GM21526 (cell line): ENCODE results near the gene ADCY4.
"Not testable (repeated sequence)": the region's sequence is repeated elsewhere in the genome, so short reads cannot be mapped to it uniquely, and the experiment has no call there.

Experiments used
- ATAC-seq: cut with Tn5 transposase; IDR thresholded peaks from one replicate; pipeline ENCODE4 v1.9.1; 2021; ENCODE audit warnings: moderate library complexity; ENCODE audit not compliant: unreplicated experiment, low FRiP score

Gene ADCY4

DNA sequence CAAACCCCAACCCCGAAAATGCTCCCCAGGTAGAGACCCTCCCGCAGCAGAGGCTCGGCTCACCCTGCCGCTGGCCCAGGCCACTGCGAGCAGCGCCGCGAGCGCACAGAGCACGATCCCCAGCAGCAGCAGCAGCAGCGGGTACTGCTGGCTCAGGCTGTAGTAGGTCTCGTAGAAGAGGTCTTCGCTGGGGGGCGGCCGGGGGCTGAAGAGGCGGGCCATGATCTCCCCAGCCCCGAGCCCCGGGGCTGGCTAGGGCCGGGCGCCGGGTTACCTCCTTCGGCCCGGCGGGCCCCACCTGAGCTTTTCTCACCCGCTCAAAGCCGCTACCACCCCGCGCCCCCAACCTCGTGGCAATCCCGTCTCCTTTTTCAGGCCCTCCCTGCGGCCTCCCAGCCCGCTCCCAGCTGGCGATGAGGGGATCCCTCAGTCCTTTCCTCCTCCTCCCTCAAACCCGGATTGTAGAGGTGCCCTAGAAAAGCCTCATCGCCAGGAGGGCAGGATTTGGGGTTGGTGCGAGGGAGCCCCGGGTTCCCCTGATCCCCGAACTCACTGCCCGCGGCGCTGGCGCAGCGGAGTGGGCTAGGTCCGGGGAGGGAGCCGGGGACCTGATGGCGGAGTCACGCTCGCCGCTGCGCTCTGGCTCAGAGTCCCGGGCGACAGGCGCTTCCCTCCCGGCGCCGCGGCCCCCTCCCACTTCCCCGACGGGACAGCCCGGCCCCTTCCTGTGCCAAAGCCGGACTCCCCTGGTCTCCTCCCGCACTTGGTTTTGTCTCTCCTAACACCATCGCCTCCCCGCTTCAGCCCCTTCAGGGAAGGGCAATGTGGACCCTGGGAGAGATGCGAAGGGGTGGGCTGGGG, at the start of gene ADCY4:
Gene ADCY4 (minus strand): TSS at position 641 of the 861 bp plus-strand sequence. CDS start 419 bp downstream, at position 222.
- no peak for ATAC-seq

DNA sequence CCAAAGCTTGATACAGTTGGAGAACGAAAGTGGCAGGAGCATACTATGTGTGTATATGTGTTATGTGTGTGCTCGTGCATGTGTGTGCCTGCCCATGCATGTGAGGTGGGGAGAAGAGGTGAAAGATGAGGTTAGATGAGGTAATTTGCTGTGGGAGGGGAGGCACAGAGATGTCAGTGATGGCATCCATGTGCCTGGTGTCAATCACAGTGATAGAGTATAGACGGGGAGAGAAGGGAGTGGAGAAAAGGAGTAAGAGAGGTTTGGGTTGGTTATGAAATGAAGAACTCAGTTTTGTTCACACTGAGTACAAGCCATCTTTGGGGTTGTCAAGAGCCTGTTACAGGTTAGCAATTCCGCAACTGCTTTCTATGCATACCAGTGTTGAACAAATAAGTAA, 49.3 kb upstream of the ADCY4 start:
- no peak for ATAC-seq

DNA sequence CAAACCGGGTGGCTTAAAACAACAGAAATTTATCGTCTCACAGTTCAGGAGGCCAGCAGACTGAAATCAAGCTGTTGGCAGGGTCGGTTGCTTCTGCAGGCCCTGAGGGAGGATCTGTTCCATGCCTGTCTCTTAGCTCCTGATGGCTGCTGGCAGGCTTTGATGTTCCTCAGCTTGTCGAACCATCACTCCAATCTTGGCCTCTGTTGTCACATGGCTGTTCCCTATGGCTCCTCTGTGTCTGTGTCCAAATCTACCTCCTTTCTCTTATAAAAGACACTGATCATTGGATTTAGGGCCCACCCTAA, 47.1 kb upstream of the ADCY4 start:
- ATAC-seq = no peak

DNA sequence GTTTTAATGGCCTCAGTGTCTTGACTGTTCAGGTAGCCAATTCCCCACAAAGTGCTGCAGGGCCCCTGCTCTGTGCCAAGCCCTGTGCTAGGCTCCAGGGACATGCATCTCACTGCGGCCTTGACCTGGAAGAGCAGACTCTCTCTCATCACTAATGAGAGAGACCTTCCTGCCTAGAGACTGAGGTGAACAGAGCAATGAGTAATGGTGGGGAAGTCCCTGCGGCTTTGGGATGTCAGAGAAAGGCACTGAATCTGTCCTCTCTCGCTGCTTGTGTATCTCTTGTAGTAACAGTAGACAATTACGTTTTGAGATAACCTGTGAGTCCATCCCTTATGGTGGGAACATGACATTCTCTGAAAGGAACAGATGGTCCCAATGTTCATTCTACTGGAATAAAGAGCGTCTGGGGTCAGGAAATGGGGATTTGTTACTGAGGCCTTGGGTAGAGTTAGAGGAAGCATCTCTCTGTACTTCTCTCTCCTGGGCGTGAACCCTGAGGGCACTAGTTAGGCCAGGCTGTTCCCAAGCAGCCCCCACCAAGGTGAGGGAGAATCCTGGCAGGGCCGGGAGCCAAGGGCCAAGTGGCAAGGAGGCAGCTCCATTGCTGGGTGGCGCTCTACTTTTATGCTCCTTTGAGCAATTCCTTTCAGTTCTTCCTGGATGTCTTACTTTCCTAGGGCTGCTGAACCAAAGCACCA, 46.6 kb upstream of the ADCY4 start:
- ATAC-seq = no peak

DNA sequence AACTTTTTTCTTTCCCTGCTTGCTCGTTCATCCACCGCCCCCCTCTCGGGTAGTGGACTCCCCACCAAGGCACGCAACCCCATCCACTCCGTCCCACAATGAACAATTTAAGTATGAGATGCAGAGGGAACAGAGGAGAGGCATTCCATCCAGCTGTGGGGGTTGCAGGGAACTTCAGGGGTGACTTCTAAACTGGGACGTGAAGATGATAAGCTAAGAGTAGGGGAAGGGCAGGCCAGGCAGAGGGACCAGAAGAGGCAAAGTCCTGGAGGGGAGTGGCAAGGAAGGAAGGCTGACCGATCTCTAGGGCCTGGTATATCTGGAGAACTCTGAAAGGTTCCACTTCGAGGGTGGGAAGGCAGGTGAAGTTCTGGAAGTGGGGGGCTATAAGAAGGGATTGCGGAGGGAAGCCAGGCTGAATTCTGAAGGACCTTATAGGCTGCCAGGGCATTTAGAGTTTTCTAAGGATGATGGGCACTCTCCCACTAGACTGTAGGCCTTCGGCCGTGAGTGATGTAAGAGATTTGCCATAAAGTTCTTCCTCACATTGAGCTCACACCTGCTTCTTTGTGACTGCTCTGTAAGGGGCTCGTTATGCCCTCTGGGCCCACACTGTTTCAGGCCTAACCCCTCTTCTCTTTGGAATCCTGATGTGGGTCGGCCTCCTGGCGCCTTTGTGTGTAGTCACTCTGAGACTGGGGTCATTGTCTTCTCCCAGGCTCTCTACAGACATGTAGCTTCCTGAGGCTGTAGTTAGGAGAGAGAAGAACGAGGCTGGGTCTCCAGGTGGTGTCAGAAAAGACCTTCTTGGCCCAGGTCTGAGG, 45.2 kb upstream of the ADCY4 start:
- no peak for ATAC-seq

DNA sequence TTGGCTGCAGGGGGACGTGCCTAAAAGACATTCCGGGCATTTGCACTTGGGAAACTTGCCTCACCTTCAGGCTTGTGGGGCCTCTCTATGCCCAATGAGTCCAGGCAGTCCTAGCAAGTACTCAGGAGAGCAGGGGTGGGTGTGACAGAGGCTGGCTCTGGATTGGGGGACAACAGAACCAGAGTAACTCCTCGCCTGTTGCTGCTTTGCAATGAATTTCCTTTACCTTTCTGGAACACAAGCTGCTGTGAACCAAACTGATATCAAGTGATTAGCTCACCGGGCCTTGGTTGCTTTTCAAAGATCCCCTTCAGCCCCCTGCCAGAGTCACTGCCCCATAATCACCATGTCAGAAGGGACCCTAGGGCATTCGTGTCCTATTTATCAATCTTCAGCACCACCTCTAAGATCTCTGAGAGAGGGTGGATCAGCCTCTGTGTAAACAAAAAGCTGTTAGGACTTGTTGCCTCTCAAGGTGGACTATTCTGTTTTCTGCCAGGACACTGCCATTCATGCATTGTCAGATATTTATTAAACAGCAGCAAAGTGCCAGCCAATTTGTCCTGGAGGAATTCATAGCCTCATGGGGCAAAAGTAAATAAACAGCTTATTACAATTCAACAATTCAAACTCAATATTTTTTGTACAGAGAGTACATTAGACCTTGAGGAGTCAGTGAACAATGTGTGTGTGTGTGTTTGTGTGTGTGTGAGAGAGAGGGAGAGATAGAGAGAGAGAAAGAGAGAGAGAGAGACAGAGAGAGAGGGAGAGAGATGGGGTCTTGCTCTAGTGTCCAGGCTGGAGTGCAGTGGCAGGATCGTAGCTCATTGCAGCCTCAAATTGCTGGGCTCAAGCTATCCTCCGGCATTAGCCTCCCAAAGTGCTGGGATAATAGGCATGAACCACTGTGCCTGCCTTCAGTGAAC, 44.4 kb upstream of the ADCY4 start:
- no peak for ATAC-seq

DNA sequence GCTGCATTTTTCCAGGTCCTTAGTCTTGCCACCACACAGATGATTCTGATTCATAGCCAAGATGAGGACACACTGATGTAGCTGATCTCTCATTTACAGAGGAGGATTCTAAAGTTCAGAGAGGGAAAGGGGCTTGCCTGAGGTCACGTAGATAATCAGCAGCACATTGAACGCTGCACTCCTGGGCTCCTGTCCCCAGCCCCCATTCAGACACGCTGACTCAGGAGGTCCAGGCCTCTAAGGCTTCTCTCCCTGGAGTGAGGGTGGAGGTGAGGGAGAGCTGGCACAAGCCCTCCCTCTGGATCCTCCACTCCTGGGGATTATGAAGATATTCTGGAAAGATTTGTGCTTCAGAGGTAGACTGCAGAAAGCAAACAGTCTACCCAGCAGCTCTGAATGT, 43.5 kb upstream of the ADCY4 start:
- no peak for ATAC-seq

DNA sequence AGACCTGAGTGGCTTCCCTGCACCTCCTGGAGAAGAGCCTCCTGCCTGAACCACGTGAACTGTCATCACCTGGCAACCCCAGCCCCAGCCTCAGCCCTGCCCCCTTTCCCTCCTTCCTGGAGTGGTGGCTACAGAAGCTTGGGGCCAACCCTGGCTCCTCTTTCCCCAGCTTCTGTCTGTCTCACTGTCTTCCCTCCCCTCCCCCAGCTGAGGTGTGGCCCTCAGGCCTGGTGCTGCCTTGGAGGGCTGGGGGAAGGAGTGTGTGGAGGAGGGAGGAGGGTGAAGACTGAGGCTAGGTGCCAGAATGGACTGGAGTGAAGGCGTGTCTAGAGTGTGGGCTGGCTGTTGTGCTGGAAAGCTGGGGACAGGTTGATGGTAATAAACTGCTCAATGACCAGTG, 42.8 kb upstream of the ADCY4 start:
- ATAC-seq = no peak

DNA sequence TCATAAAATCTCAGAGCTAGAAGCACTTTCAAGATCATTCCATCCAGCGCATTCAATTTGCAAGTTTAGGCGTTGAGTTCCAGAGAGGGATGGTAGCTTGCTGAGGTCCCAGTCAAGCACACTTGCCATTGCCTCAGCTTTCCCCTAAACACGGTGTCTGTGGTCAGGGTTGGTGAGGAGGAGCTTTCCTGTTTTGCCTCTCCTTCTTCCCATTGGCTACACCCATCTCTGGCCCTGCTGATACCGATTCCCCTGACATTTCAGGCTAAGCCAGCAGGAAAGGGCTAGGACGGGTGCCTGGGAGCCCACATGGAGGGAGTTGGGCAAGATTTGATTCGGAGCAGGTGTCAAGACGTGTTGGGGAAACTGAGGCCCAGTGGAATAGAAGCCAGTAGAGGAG, 42.3 kb upstream of the ADCY4 start:
- no peak for ATAC-seq

DNA sequence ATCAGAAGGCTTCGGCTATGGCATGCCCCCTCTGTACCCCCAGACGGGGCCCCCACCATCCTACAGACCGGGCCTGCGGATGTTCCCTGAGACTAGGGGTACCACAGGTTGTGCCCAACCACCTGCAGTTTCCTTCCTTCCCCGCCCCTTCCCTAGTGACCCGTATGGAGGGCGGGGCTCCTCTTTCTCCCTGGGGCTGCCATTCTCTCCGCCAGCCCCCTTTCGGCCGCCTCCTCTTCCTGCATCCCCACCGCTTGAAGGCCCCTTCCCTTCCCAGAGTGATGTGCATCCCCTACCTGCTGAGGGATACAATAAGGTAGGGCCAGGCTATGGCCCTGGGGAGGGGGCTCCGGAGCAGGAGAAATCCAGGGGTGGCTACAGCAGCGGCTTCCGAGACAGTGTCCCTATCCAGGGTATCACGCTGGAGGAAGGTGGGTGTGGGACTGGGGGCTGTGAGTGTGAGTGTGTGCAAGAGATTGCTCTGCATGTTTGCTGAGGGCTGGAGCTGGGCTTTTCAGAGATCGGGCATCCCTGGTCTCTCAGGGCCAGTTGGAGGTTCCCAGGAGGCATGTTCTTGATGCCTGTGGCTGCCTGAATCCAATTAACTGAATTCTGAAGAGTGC, 41.7 kb upstream of the ADCY4 start:
- no peak for ATAC-seq

DNA sequence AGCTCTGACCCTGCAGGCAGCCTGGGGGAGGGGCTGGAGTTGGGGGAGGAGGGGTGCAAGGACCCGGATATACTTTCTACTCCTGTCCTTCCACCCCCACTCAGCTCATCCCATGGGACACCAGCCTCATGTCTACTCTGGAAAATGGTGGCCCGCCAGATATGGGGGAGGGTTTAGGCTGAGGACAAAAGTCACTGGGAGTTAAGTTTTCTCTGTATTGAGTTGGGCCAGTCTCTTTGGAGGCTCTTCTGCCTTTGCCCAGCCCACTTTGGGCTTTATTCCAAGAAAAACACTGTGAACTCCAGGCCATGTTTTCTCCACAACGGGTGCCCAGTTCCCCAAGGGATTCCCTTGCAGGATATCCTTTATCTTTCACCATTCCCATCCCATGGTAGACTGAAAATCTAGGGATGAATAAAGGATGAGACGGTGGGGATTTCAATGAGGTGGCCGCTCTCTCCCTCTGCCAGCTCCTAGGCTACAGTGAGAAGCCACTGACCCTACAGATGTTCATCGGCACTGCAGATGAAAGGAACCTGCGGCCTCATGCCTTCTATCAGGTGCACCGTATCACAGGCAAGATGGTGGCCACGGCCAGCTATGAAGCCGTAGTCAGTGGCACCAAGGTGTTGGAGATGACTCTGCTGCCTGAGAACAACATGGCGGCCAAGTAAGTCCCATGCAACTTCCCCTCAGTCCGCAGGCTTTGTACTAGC, 38.0 kb upstream of the ADCY4 start:
- ATAC-seq = no peak

DNA sequence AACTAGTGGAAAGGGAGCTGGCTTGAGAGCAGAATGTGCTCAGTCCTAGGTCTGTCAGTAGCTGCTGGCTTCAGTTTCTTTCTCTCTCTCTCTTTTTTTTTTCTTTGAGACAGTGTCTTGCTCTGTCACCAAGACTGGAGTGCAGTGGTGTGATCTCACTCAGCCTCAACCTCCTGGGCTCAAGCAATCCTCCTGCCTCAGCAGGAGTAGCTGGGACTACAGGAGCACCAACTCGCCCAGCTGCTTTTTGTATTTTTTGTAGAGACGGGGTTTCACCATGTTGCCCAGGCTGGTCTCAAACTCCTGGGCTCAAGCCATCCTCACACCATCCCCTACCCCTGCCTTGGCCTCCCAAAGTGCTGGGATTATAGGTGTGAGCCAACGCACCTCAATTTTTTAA, 36.7 kb upstream of the ADCY4 start:
- not testable (repeated sequence) for ATAC-seq

DNA sequence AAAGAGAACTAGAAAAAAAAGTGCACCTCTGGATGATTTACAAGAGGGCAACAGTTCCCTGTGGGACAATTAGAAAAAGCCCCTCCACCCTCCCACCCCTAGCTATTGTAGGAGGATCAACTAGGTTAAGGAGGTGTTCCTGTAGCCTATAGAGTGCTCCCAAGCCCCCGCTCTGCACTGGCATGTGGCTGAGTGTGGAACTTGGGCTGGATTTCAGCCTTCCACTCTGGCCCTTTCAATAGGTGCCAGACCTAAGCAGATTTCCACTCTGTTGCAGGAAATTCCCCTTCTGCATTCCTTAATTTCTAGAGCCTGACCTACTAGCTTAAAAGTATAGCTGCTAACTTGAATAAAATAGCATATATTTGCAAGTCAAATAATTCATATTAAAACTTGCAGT, 35.9 kb upstream of the ADCY4 start:
- ATAC-seq = no peak

DNA sequence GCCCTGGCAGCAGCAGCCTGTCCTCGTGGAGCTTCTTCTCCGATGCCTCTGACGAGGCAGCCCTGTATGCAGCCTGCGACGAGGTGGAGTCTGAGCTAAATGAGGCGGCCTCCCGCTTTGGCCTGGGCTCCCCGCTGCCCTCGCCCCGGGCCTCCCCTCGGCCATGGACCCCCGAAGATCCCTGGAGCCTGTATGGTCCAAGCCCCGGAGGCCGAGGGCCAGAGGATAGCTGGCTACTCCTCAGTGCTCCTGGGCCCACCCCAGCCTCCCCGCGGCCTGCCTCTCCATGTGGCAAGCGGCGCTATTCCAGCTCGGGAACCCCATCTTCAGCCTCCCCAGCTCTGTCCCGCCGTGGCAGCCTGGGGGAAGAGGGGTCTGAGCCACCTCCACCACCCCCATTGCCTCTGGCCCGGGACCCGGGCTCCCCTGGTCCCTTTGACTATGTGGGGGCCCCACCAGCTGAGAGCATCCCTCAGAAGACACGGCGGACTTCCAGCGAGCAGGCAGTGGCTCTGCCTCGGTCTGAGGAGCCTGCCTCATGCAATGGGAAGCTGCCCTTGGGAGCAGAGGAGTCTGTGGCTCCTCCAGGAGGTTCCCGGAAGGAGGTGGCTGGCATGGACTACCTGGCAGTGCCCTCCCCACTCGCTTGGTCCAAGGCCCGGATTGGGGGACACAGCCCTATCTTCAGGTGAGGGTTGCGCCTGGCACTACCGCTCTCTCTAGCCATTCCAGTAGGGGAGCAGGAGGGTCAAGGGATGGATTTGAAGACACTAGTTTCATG, 35.2 kb upstream of the ADCY4 start:
- no peak for ATAC-seq

DNA sequence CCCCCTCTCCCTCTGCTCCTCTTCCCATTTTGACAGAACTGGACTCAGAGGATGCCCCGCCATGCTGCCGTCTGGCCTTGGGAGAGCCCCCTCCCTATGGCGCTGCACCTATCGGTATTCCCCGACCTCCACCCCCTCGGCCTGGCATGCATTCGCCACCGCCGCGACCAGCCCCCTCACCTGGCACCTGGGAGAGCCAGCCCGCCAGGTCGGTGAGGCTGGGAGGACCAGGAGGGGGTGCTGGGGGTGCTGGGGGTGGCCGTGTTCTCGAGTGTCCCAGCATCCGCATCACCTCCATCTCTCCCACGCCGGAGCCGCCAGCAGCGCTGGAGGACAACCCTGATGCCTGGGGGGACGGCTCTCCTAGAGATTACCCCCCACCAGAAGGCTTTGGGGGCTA, 34.6 kb upstream of the ADCY4 start:
- ATAC-seq = no peak

DNA sequence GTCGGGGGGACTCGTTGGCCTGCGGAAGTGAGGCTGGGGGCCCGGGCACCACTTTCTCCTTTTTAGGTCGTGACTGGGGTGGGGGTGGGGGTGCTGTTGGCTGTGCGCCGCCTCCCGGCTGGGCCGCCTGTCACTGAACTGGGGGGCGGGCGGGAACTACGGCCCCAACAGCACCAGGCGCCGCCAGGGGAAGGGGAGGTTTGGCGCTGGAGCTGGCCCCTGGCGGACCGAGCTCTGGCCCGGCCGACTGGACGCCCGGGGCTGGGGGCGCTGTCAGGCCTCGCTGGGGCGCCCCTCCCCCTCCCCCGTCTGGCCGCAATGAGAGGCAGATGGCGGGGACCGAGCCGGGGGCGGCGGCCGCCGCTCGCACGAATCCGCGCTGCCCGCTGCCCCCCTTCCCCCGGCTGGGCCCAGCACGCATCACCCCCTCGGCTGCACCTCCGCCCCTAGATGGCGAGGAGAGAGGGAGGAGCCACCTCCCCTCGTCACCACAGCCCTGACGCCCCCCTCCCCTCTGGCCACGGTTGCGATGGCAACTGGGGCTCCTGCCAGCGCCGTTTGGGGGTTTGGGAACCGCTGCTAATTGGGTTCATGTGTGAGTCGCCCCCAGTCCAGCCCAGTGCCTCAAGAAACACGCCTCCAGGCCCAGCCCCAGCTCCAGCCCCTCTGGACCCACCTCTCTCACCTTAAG, 33.8 kb upstream of the ADCY4 start:
- ATAC-seq = no peak

DNA sequence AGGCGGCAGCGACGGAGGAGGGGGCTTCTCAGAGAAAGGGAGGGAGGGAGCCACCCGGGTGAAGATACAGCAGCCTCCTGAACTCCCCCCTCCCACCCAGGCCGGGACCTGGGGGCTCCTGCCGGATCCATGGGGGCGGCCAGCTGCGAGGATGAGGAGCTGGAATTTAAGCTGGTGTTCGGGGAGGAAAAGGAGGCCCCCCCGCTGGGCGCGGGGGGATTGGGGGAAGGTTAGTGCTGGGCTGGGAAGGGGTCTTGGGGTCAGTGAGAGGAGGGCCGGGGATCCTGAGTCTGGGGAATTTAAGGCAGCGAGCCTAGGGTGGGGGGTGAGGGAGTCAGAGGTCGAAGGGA, 33.3 kb upstream of the ADCY4 start:
- ATAC-seq = no peak
